PC-3 (cell line): ENCODE results near the gene SLC33A1.

Source experiments
- EZH2 ChIP-seq: fragments of 300-600 bp; sonication (generic); IDR thresholded peaks from one replicate; pipeline ENCODE4 v1.6.1; 2017; ENCODE audit warnings: antibody characterized with exemption, mild to moderate bottlenecking, low read length; ENCODE audit not compliant: unreplicated experiment
- TF ChIP-seq, protein P1 (sequence below): fragments of 300-600 bp; sonication (generic); conservative IDR thresholded peaks from 2 replicates; pipeline ENCODE4 v1.5.1; 2017; ENCODE audit warnings: antibody characterized with exemption, low read depth, mild to moderate bottlenecking, low read length

DNA sequence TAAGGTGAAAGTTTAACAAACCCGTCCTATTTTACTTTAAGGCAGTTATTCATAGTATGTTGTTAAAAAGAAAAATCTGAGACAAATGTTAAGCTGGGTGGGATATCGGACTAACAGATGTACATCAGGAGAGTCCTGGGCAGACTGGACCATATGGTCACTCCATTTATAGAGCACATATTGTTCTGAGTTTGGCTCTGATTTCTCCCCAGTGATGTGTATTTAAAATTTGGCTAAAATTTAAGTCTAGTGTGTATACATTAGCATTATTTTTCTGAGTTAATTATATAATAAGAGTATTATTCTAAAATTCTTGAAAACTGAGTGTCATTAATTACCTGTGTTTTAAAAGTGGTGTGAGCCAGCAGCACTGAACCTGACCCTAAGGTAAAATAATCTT, 22.3 kb upstream of the SLC33A1 start:
- TF ChIP-seq, protein P1, sequence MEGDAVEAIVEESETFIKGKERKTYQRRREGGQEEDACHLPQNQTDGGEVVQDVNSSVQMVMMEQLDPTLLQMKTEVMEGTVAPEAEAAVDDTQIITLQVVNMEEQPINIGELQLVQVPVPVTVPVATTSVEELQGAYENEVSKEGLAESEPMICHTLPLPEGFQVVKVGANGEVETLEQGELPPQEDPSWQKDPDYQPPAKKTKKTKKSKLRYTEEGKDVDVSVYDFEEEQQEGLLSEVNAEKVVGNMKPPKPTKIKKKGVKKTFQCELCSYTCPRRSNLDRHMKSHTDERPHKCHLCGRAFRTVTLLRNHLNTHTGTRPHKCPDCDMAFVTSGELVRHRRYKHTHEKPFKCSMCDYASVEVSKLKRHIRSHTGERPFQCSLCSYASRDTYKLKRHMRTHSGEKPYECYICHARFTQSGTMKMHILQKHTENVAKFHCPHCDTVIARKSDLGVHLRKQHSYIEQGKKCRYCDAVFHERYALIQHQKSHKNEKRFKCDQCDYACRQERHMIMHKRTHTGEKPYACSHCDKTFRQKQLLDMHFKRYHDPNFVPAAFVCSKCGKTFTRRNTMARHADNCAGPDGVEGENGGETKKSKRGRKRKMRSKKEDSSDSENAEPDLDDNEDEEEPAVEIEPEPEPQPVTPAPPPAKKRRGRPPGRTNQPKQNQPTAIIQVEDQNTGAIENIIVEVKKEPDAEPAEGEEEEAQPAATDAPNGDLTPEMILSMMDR, result no peak
- no peak for TF ChIP-seq EZH2
